Left ventricle myocardium inferior (tissue), 1 donor: ENCODE results near the gene POP7. TPM values are rescaled to one million over a fixed set of nuclear protein-coding genes. Genes with fewer than 3 reads are reported as not detected.

Experiments used
- DNase-seq: peaks from one replicate; pipeline ENCODE4 v3.0.0-alpha.2; 2020
- H3K27ac ChIP-seq: fragments of 200-600 bp; replicated peaks from 2 replicates; pipeline ENCODE4 v1.8.0; 2021
- H3K27me3 ChIP-seq: fragments of 200-600 bp; 2 replicates; pipeline ENCODE4 v1.8.0; 2021; ENCODE audit warnings: low read depth
- H3K36me3 ChIP-seq: fragments of 200-600 bp; 2 replicates; pipeline ENCODE4 v1.8.0; 2021
- H3K4me1 ChIP-seq: fragments of 200-600 bp; 2 replicates; pipeline ENCODE4 v1.8.0; 2021
- H3K4me3 ChIP-seq: fragments of 200-600 bp; 2 replicates; pipeline ENCODE4 v1.8.0; 2021; ENCODE audit warnings: mild to moderate bottlenecking, moderate library complexity
- H3K9me3 ChIP-seq: fragments of 200-600 bp; replicated peaks from 2 replicates; pipeline ENCODE4 v1.8.0; 2021
- CTCF ChIP-seq: fragments of 200-600 bp; IDR thresholded peaks from 2 replicates; pipeline ENCODE4 v1.8.0; 2021; ENCODE audit warnings: antibody characterized with exemption, mild to moderate bottlenecking, borderline replicate concordance
- intact Hi-C: fragments of 100-400 bp; cut with micrococcal nuclease; formaldehyde crosslinking; loops from one replicate; pipeline ENCODE4 v1.11.0; 2022
- total RNA-seq: library from RNA; stranded (reverse); fragmentation: NEBNext Ultra II Directional; extraction: Animal tissue kit (Norgen Biotek cat#: 25700); gene quantifications from one replicate; pipeline ENCODE4 v1.2.1, GENCODE V29; 2021
- donor health status: DM: no; HTN: yes; CAD: no; lungs with severe emphysema.

POP7 gene
- total RNA-seq, 1 donor from 2014 or later, result 30.6 TPM

- intact Hi-C loops, result no loop called here
- Histone ChIP-seq H3K27me3 (no peaks in the 10 kb centered on the region), H3K27ac (no peak overlapping the region), H3K36me3 (peaks cover 80% of the 10 kb centered on the region), H3K4me1 (peaks cover 38% of the 10 kb centered on the region), H3K9me3 (no peaks in the 10 kb centered on the region), H3K4me3 (no peak overlapping the region)
- TF ChIP-seq CTCF, result no peak
- DNase-seq, result no peak
These were observed 19.6 kb upstream of the POP7 start for GRCh38 chr7:100686201-100686821.

- intact Hi-C loops, result no loop called here
- Histone ChIP-seq H3K9me3 (no peaks in the 10 kb centered on the region), H3K27ac (no peak overlapping the region), H3K4me1 (peaks cover 43% of the 10 kb centered on the region), H3K36me3 (peaks cover 75% of the 10 kb centered on the region), H3K4me3 (no peak overlapping the region), H3K27me3 (no peaks in the 10 kb centered on the region)
- TF ChIP-seq CTCF, result no peak
- no peak for DNase-seq
These were observed 19.1 kb upstream of the POP7 start for GRCh38 chr7:100686822-100687211.

GRCh38 chr7:100687261-100687660 lies 18.7 kb upstream of the POP7 start:
- intact Hi-C loops, result no loop called here
- H3K9me3 ChIP-seq, result no peaks in the 10 kb centered on the region
- H3K4me1 ChIP-seq, result peaks cover 47% of the 10 kb centered on the region
- H3K36me3 ChIP-seq, result peaks cover 70% of the 10 kb centered on the region
- TF ChIP-seq CTCF, result no peak
- no peak overlapping the region for H3K4me3 ChIP-seq
- H3K27ac ChIP-seq, result no peak overlapping the region
- DNase-seq, result no peak
- no peaks in the 10 kb centered on the region for H3K27me3 ChIP-seq

GRCh38 chr7:100687751-100688300 lies 18.1 kb upstream of the POP7 start:
- intact Hi-C loops, result no loop called here
- H3K27ac ChIP-seq, result no peak overlapping the region
- H3K9me3 ChIP-seq, result no peaks in the 10 kb centered on the region
- DNase-seq, result no peak
- no peaks in the 10 kb centered on the region for H3K27me3 ChIP-seq
- H3K4me1 ChIP-seq, result peaks cover 53% of the 10 kb centered on the region
- H3K4me3 ChIP-seq, result no peak overlapping the region
- no peak for TF ChIP-seq CTCF
- peaks cover 65% of the 10 kb centered on the region for H3K36me3 ChIP-seq

GRCh38 chr7:100688326-100688860 lies 17.5 kb upstream of the POP7 start:
- Histone ChIP-seq H3K4me1 (peaks cover 59% of the 10 kb centered on the region), H3K27ac (no peak overlapping the region), H3K4me3 (no peak overlapping the region), H3K9me3 (no peaks in the 10 kb centered on the region), H3K36me3 (peaks cover 59% of the 10 kb centered on the region), H3K27me3 (no peaks in the 10 kb centered on the region)
- intact Hi-C loops, result no loop called here
- no peak for TF ChIP-seq CTCF
- DNase-seq, result no peak
